GM21360 (cell line): ENCODE results near the gene YOD1.

Experiments
- ATAC-seq: cut with Tn5 transposase; IDR thresholded peaks from one replicate; pipeline ENCODE4 v1.9.1; 2021; ENCODE audit warnings: mild to moderate bottlenecking, moderate library complexity; ENCODE audit not compliant: unreplicated experiment

Gene YOD1

GRCh38 chr1:207051191-207051943, at the start of gene YOD1:
Gene YOD1, minus strand, starts transcription at chr1:207051208. Its CDS starts 178 bp downstream, at chr1:207051030.
- ATAC-seq = no peak

GRCh38 chr1:207097871-207098324, 46.9 kb upstream of the YOD1 start:
- ATAC-seq = peak; percentile 71

GRCh38 chr1:207093944-207094343, 42.9 kb upstream of the YOD1 start:
- no peak for ATAC-seq

- ATAC-seq = no peak
Observed at GRCh38 chr1:207091200-207091908, 40.3 kb upstream of the YOD1 start.

- no peak for ATAC-seq
Observed at GRCh38 chr1:207089627-207090355, 38.8 kb upstream of the YOD1 start.

- ATAC-seq = no peak
Observed at GRCh38 chr1:207088701-207089626, 38.0 kb upstream of the YOD1 start, which contains the start of gene C4BPB. Gene C4BPB, plus strand, starts transcription at chr1:207088860. Its CDS starts 672 bp downstream, at chr1:207089532.

- no peak for ATAC-seq
Observed at GRCh38 chr1:207088161-207088560, 37.2 kb upstream of the YOD1 start.

- no peak for ATAC-seq
Observed at GRCh38 chr1:207085887-207086286, 34.9 kb upstream of the YOD1 start.

- peak; percentile 55 for ATAC-seq
Observed at GRCh38 chr1:207084701-207085180, 33.7 kb upstream of the YOD1 start.

- no peak for ATAC-seq
Observed at GRCh38 chr1:207084232-207084631, 33.2 kb upstream of the YOD1 start.

- no peak for ATAC-seq
Observed at GRCh38 chr1:207081806-207082205, 30.8 kb upstream of the YOD1 start.

GRCh38 chr1:207081088-207081487, 30.1 kb upstream of the YOD1 start:
- ATAC-seq = no peak

GRCh38 chr1:207079706-207080241, 28.8 kb upstream of the YOD1 start:
- no peak for ATAC-seq

GRCh38 chr1:207078578-207079132, 27.6 kb upstream of the YOD1 start:
- no peak for ATAC-seq

- ATAC-seq = no peak
Observed at GRCh38 chr1:207077470-207078377, 26.7 kb upstream of the YOD1 start.

GRCh38 chr1:207077012-207077411, 26.0 kb upstream of the YOD1 start:
- ATAC-seq = no peak

- no peak for ATAC-seq
Observed at GRCh38 chr1:207076181-207076955, 25.4 kb upstream of the YOD1 start.
